GM12878 (cell line): ENCODE measurements around the gene TRPM8.

Experiments
- EZH2 ChIP-seq: IDR thresholded peaks from 2 replicates; pipeline ENCODE4 v1.6.1; 2012; ENCODE audit warnings: low read depth, mild to moderate bottlenecking, control low read depth, inconsistent platforms, low read length, borderline replicate concordance; ENCODE audit not compliant: control insufficient read depth
- GABPA ChIP-seq: IDR thresholded peaks from 2 replicates; pipeline ENCODE4 v1.6.1; 2014; ENCODE audit warnings: antibody characterized with exemption, low read depth, mild to moderate bottlenecking, inconsistent platforms
- POLR2A ChIP-seq: IDR thresholded peaks from 2 replicates; pipeline ENCODE4 v1.6.1; 2011; ENCODE audit warnings: low read depth, mild to moderate bottlenecking, low read length
- TF ChIP-seq, protein P1 (sequence below): IDR thresholded peaks from 2 replicates; pipeline ENCODE4 v1.6.1; 2012; ENCODE audit warnings: mild to moderate bottlenecking, low read depth, low read length
- TF ChIP-seq, protein P2 (sequence below), 3 experiments: IDR thresholded peaks in 2 of 3; conservative IDR thresholded peaks in 1 of 3; 2 replicates each; pipeline ENCODE4 v1.5.1; 2011; ENCODE audit warnings: low read depth in 3 of 3, low read length in 3 of 3, mild to moderate bottlenecking in 3 of 3, control low read depth in 2 of 3, moderate library complexity in 2 of 3, inconsistent platforms in 1 of 3, mixed read lengths in 1 of 3; ENCODE audit not compliant: control insufficient read depth in 2 of 3, insufficient read depth in 1 of 3; ENCODE audit errors: extremely low read depth in 1 of 3

- TF ChIP-seq, protein P1, sequence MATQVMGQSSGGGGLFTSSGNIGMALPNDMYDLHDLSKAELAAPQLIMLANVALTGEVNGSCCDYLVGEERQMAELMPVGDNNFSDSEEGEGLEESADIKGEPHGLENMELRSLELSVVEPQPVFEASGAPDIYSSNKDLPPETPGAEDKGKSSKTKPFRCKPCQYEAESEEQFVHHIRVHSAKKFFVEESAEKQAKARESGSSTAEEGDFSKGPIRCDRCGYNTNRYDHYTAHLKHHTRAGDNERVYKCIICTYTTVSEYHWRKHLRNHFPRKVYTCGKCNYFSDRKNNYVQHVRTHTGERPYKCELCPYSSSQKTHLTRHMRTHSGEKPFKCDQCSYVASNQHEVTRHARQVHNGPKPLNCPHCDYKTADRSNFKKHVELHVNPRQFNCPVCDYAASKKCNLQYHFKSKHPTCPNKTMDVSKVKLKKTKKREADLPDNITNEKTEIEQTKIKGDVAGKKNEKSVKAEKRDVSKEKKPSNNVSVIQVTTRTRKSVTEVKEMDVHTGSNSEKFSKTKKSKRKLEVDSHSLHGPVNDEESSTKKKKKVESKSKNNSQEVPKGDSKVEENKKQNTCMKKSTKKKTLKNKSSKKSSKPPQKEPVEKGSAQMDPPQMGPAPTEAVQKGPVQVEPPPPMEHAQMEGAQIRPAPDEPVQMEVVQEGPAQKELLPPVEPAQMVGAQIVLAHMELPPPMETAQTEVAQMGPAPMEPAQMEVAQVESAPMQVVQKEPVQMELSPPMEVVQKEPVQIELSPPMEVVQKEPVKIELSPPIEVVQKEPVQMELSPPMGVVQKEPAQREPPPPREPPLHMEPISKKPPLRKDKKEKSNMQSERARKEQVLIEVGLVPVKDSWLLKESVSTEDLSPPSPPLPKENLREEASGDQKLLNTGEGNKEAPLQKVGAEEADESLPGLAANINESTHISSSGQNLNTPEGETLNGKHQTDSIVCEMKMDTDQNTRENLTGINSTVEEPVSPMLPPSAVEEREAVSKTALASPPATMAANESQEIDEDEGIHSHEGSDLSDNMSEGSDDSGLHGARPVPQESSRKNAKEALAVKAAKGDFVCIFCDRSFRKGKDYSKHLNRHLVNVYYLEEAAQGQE, result no peak
- TF ChIP-seq GABPA (no peak), POLR2A (no peak), EZH2 (no peak)
- TF ChIP-seq, protein P2, sequence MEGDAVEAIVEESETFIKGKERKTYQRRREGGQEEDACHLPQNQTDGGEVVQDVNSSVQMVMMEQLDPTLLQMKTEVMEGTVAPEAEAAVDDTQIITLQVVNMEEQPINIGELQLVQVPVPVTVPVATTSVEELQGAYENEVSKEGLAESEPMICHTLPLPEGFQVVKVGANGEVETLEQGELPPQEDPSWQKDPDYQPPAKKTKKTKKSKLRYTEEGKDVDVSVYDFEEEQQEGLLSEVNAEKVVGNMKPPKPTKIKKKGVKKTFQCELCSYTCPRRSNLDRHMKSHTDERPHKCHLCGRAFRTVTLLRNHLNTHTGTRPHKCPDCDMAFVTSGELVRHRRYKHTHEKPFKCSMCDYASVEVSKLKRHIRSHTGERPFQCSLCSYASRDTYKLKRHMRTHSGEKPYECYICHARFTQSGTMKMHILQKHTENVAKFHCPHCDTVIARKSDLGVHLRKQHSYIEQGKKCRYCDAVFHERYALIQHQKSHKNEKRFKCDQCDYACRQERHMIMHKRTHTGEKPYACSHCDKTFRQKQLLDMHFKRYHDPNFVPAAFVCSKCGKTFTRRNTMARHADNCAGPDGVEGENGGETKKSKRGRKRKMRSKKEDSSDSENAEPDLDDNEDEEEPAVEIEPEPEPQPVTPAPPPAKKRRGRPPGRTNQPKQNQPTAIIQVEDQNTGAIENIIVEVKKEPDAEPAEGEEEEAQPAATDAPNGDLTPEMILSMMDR (IDR thresholded peaks at IDR 0.05 in 2 of 3, conservative IDR thresholded peaks at IDR 0.05 in 1 of 3; ENCODE audit: control insufficient read depth in 2 of 3, extremely low read depth in 1 of 3, insufficient read depth in 1 of 3, low read depth in 3 of 3, low read length in 3 of 3), result no peak
Measured at GRCh38 chr2:233929352-233930022, 12.3 kb downstream of the TRPM8 start.
